Neuronal stem cell (in vitro differentiated cells): ENCODE measurements around the gene BCL3. TPM values are rescaled to one million over a fixed set of nuclear protein-coding genes. Genes with fewer than 3 reads are reported as not detected.

ENCODE experiments used
- DNase-seq: peaks from one replicate; pipeline ENCODE4 v3.0.0-alpha.2; 2013; ENCODE audit warnings: low spot score
- H2AFZ ChIP-seq: one replicate; pipeline ENCODE4 v1.6.1; 2013; ENCODE audit warnings: mild to moderate bottlenecking, low read length, inconsistent platforms
- H2AK5ac ChIP-seq: 2 replicates; pipeline ENCODE4 v1.6.1; 2013; ENCODE audit warnings: low read depth, mild to moderate bottlenecking, inconsistent platforms, low read length, moderate library complexity, mixed read lengths
- H2BK120ac ChIP-seq: 2 replicates; pipeline ENCODE4 v1.6.1; 2013; ENCODE audit warnings: low read depth, mild to moderate bottlenecking, inconsistent platforms, low read length, moderate library complexity, mixed read lengths
- H2BK12ac ChIP-seq: one replicate; pipeline ENCODE4 v1.6.1; 2013; ENCODE audit warnings: low read length, inconsistent platforms
- H2BK15ac ChIP-seq: 2 replicates; pipeline ENCODE4 v1.6.1; 2013; ENCODE audit warnings: mild to moderate bottlenecking, low read length, inconsistent platforms, mixed read lengths
- H2BK5ac ChIP-seq: one replicate; pipeline ENCODE4 v1.6.1; 2013; ENCODE audit warnings: inconsistent platforms, mild to moderate bottlenecking, low read length, moderate library complexity
- H3K14ac ChIP-seq: one replicate; pipeline ENCODE4 v1.6.1; 2013; ENCODE audit warnings: low read length, inconsistent platforms
- H3K18ac ChIP-seq: 2 replicates; pipeline ENCODE4 v1.6.1; 2013; ENCODE audit warnings: low read length, inconsistent platforms
- H3K23ac ChIP-seq: 2 replicates; pipeline ENCODE4 v1.6.1; 2013; ENCODE audit warnings: low read depth, mild to moderate bottlenecking, mixed read lengths, low read length, inconsistent platforms; ENCODE audit not compliant: poor library complexity
- H3K27ac ChIP-seq: replicated peaks from 3 replicates; pipeline ENCODE4 v1.5.1; 2013; ENCODE audit warnings: low read length, inconsistent platforms
- H3K27me3 ChIP-seq, 3 experiments: 2 replicates each; pipeline ENCODE4 v1.6.1; 2013; ENCODE audit warnings: low read length in 3 of 3, mild to moderate bottlenecking in 2 of 3, inconsistent platforms in 1 of 3, low read depth in 1 of 3, mixed read lengths in 1 of 3, moderate library complexity in 1 of 3; ENCODE audit not compliant: control insufficient read depth in 3 of 3, insufficient read depth in 3 of 3
- H3K36me3 ChIP-seq, 2 donors: replicated peaks in 1 of 2; 2 replicates each; pipeline ENCODE4 v1.6.1; 2013; ENCODE audit warnings: low read length in 2 of 2; ENCODE audit not compliant: control insufficient read depth in 2 of 2, insufficient read depth in 2 of 2
- H3K4ac ChIP-seq: 2 replicates; pipeline ENCODE4 v1.6.1; 2013; ENCODE audit warnings: inconsistent platforms, mild to moderate bottlenecking, low read length, moderate library complexity
- H3K4me1 ChIP-seq, 2 donors: 1 replicate in 1 of 2; 2 replicates in 1 of 2; pipeline ENCODE4 v1.6.1; 2013; ENCODE audit warnings: low read length in 2 of 2, low read depth in 1 of 2; ENCODE audit not compliant: control insufficient read depth in 2 of 2, insufficient read depth in 1 of 2
- H3K4me2 ChIP-seq: one replicate; pipeline ENCODE4 v1.6.1; 2013; ENCODE audit warnings: mild to moderate bottlenecking, low read length, inconsistent platforms; ENCODE audit not compliant: insufficient read depth, poor library complexity, severe bottlenecking
- H3K4me3 ChIP-seq, 2 donors: 2 replicates each; pipeline ENCODE4 v1.5.1; 2013; ENCODE audit warnings: low read length in 2 of 2, mild to moderate bottlenecking in 2 of 2, inconsistent platforms in 1 of 2, moderate library complexity in 1 of 2
- H3K79me1 ChIP-seq: one replicate; pipeline ENCODE4 v1.6.1; 2013; ENCODE audit warnings: low read depth, mild to moderate bottlenecking, inconsistent platforms, low read length, moderate library complexity
- H3K9ac ChIP-seq: one replicate; pipeline ENCODE4 v1.6.1; 2013; ENCODE audit warnings: mild to moderate bottlenecking, low read depth, low read length, inconsistent platforms; ENCODE audit not compliant: poor library complexity
- H3K9me3 ChIP-seq, 2 donors: replicated peaks in 1 of 2; 2 replicates each; pipeline versions ENCODE3 to v1.6.1; 2013; ENCODE audit warnings: low read length in 2 of 2, mild to moderate bottlenecking in 2 of 2, inconsistent platforms in 1 of 2, low read depth in 1 of 2, mixed read lengths in 1 of 2, moderate library complexity in 1 of 2; ENCODE audit not compliant: control insufficient read depth in 2 of 2, insufficient read depth in 1 of 2
- H4K8ac ChIP-seq: one replicate; pipeline ENCODE4 v1.6.1; 2013; ENCODE audit warnings: low read depth, mild to moderate bottlenecking, inconsistent platforms, low read length, moderate library complexity
- H4K91ac ChIP-seq: one replicate; pipeline ENCODE4 v1.6.1; 2013; ENCODE audit warnings: low read length, low read depth, mild to moderate bottlenecking, inconsistent platforms; ENCODE audit not compliant: poor library complexity
- WGBS, 2 donors: extraction: QIAGEN DNeasy Blood & Tissue Kit; methylation state at CpG; one replicate each; pipeline ENCODE4 v1.1.7; 2013; ENCODE audit warnings: missing lambda C conversion rate in 2 of 2, mixed read lengths in 1 of 2; ENCODE audit not compliant: insufficient read length in 2 of 2, insufficient replicate concordance in 1 of 2; ENCODE audit errors: extremely low coverage in 2 of 2; 5-methylcytosine and 5-hydroxymethylcytosine counted together
- polyA plus RNA-seq, 2 experiments: library from polyadenylated mRNA; stranded (reverse); fragments of 200-250 nt; gene quantifications; one replicate each; pipeline ENCODE4 v1.2.3, GENCODE V29; 2013

The BCL3 gene
- polyA plus RNA-seq (2013, experiment 1 of 2): 1.8 TPM
- polyA plus RNA-seq (2013, experiment 2 of 2): 1.5 TPM

GRCh38 chr19:44748426-44749254, at the start of gene BCL3:
Gene BCL3, plus strand, starts transcription at chr19:44748708. Its CDS starts 83 bp downstream, at chr19:44748791.
- Histone ChIP-seq H3K27me3 (peaks cover 11 to 67% (median 22%) of the 10 kb centered on the region in 3 experiments), H2BK120ac (no peak within 1 kb of the TSS), H3K4me3 (peak within 1 kb of the TSS; percentile 45 to 71), H3K9ac (no peak within 1 kb of the TSS), H2BK5ac (no peak within 1 kb of the TSS), H3K14ac (peak within 1 kb of the TSS; percentile 43), H3K27ac (no peak within 1 kb of the TSS), H3K79me1 (no peaks in the 10 kb centered on the region), H3K18ac (peak within 1 kb of the TSS; percentile 88), H2BK12ac (peak within 1 kb of the TSS; percentile 49), H2AK5ac (peak within 1 kb of the TSS; percentile 87), H3K4me1 (peaks cover 7 to 17% of the 10 kb centered on the region in 2 donors), H3K36me3 (no peaks in the 10 kb centered on the region), H3K4ac (no peak within 1 kb of the TSS), H3K4me2 (peak within 1 kb of the TSS; percentile 79), H3K23ac (peak within 1 kb of the TSS; percentile 80), H2AFZ (peak within 1 kb of the TSS; percentile 90), H2BK15ac (peak within 1 kb of the TSS; percentile 69), H3K9me3 (peaks cover 0 to 1% of the 10 kb centered on the region in 2 donors), H4K91ac (no peak within 1 kb of the TSS), H4K8ac (no peak within 1 kb of the TSS)
- no CpG with 5 or more reads among the region's 88 CpGs for WGBS, 2 donors
- DNase-seq: no peak

- H3K4me2 ChIP-seq: no peak overlapping the region
- no peak overlapping the region for H2BK5ac ChIP-seq
- H2BK12ac ChIP-seq: no peak overlapping the region
- H2AK5ac ChIP-seq: peak overlapping the region; percentile 74
- H3K4ac ChIP-seq: no peak overlapping the region
- H3K79me1 ChIP-seq: no peaks in the 10 kb centered on the region
- H3K36me3 ChIP-seq: no peaks in the 10 kb centered on the region
- WGBS, 2 donors: no CpG with 5 or more reads among the region's 5 CpGs
- H4K91ac ChIP-seq: no peak overlapping the region
- no peak overlapping the region for H4K8ac ChIP-seq
- H2BK15ac ChIP-seq: no peak overlapping the region
- no peak overlapping the region for H3K4me3 ChIP-seq
- no peak overlapping the region for H2BK120ac ChIP-seq
- H2AFZ ChIP-seq: no peak overlapping the region
- no peak overlapping the region for H3K18ac ChIP-seq
- H3K27me3 ChIP-seq: peaks cover 0 to 6% (median 0%) of the 10 kb centered on the region in 3 experiments
- H3K14ac ChIP-seq: no peak overlapping the region
- H3K9ac ChIP-seq: no peak overlapping the region
- no peak overlapping the region for H3K23ac ChIP-seq
- H3K27ac ChIP-seq: no peak overlapping the region
- no peak for DNase-seq
- H3K9me3 ChIP-seq: no peaks in the 10 kb centered on the region
- no peaks in the 10 kb centered on the region for H3K4me1 ChIP-seq
Measured at GRCh38 chr19:44700547-44700946, 48.0 kb upstream of the BCL3 start.

- Histone ChIP-seq H3K4me3 (no peak overlapping the region), H3K9me3 (no peaks in the 10 kb centered on the region), H2AFZ (no peak overlapping the region), H3K4me2 (no peak overlapping the region), H4K8ac (no peak overlapping the region), H2AK5ac (peak overlapping the region; percentile 74), H2BK120ac (no peak overlapping the region), H3K79me1 (no peaks in the 10 kb centered on the region), H3K9ac (no peak overlapping the region), H3K4ac (no peak overlapping the region), H3K18ac (peak overlapping the region; percentile 48), H2BK15ac (no peak overlapping the region), H2BK5ac (no peak overlapping the region), H3K23ac (no peak overlapping the region), H3K4me1 (no peaks in the 10 kb centered on the region), H3K36me3 (no peaks in the 10 kb centered on the region), H2BK12ac (no peak overlapping the region), H3K27me3 (peaks cover 0 to 6% (median 0%) of the 10 kb centered on the region in 3 experiments), H4K91ac (no peak overlapping the region), H3K14ac (peak overlapping the region; percentile 31), H3K27ac (no peak overlapping the region)
- DNase-seq: no peak
- no CpG with 5 or more reads among the region's 15 CpGs for WGBS, 2 donors
Measured at GRCh38 chr19:44701228-44701627, 47.3 kb upstream of the BCL3 start.

GRCh38 chr19:44702551-44703176, 45.8 kb upstream of the BCL3 start:
- Histone ChIP-seq H2BK120ac (no peak overlapping the region), H4K8ac (no peak overlapping the region), H3K14ac (no peak overlapping the region), H2BK5ac (no peak overlapping the region), H3K18ac (peak overlapping the region; percentile 7), H3K79me1 (no peaks in the 10 kb centered on the region), H3K4me3 (no peak overlapping the region), H2BK15ac (no peak overlapping the region), H2AK5ac (no peak overlapping the region), H3K27me3 (peaks cover 0 to 6% (median 0%) of the 10 kb centered on the region in 3 experiments), H2BK12ac (no peak overlapping the region), H3K27ac (no peak overlapping the region), H4K91ac (no peak overlapping the region), H3K9me3 (no peaks in the 10 kb centered on the region), H3K4me2 (no peak overlapping the region), H3K4ac (no peak overlapping the region), H3K4me1 (no peaks in the 10 kb centered on the region), H3K23ac (no peak overlapping the region), H3K9ac (no peak overlapping the region), H2AFZ (no peak overlapping the region), H3K36me3 (no peaks in the 10 kb centered on the region)
- DNase-seq: no peak
- WGBS, 2 donors: no CpG with 5 or more reads among the region's 17 CpGs
